ENCODE measurements around the gene ZNF143.

The ZNF143 gene

DNA sequence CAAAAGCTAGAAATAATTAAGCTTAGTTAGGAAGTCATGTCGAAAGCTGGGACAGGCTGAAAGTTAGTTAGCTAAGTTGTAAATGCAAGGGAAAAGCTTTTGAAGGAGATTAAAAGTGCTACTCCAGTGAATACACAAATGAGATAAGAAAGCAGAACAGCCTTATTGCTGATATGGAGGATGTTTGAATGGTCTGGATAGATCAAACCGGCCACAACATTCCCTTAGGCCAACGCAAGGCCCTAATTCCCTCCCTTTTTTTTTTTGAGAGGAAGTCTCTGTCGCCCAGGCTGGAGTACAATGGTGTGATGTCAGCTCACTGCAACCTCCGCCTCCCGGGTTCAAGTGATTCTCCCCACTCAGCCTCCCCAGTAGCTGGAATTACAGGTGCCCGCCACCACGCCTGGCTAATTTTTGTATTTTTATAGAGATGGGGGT is 89.4 kb downstream of the ZNF143 start:
- no peak for DNase-seq

GRCh38 chr11:9561279-9561982 is 100.6 kb downstream of the ZNF143 start:
- DNase-seq: no peak

- DNase-seq: no peak
Measured at GRCh38 chr11:9562716-9563115, 101.9 kb downstream of the ZNF143 start.

- no peak for DNase-seq
Measured at GRCh38 chr11:9563196-9563730, 102.5 kb downstream of the ZNF143 start.

- DNase-seq: peak; percentile 56
Measured at GRCh38 chr11:9565822-9566560, 105.2 kb downstream of the ZNF143 start.

GRCh38 chr11:9566561-9567063 is 105.8 kb downstream of the ZNF143 start:
- no peak for DNase-seq

- no peak for DNase-seq
Measured at GRCh38 chr11:9567401-9567800, 106.6 kb downstream of the ZNF143 start.

DNA sequence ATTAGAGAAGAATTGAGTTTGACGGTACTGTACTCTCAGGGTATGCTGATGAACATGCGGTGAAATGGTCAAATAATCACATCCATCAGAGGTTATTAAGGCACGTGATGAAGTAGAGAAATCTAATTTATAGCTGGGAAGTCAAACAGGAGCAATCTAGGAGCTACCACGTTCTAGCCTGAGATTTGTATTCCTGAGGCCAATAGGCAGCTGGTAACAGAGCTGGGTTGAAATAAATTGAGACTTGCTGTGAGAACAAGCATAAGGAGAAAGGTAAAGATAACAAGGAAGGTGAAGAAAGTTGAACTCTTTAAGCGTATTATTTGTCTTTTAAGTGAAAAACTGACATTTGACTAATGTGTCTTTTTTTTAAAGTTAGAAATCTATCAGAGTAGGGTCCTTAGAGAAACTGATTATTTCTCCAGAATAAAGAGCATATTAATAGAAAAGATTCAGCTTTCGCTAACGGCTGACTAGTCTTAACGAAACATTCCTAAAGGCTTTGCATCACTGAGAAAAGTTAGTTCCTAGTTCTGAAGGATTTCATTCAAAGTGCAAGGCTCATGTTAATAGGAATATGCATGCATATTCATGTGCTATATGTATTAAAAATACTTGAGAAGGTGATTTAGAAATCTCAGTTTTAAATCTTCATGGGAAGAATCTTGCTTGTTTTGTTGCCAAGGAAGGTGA is 107.5 kb downstream of the ZNF143 start:
- DNase-seq: no peak

DNA sequence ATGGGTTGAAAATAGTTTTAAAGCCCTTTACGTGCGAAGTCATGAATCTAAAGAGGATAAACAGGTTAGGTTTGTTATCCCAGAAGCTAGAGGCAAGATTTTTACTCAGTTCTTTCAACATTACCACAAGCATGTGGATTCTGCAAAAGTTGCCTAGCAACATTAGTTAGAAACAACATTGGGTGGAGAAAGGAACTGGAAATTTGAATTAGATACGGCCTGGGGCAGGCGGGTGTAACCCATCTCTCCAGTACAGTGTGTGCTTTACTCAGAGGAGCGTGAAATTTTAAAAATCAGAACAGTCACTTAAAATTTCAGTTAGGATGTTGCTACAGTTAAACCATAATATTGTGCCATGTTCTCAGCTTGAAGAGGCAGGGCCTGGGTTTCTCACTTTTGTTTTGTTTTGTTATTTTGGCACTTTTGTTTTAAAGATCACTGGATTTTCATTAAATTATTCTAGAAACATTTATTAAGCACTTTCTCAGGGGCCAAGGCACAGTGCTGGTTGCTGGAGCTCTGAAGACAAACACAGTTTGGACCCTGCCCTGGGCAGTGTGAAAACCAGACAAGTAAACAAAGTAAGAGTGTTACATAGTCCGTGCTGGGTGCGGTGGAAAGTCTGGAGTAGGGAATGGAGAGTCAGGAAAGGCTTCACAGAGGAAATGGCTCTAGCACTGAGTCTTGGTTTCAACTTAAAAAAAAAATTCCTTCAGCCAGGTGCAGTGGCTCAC is 108.2 kb downstream of the ZNF143 start:
- DNase-seq: no peak

- no peak for DNase-seq
Measured at GRCh38 chr11:9569588-9570164, 108.9 kb downstream of the ZNF143 start.

DNA sequence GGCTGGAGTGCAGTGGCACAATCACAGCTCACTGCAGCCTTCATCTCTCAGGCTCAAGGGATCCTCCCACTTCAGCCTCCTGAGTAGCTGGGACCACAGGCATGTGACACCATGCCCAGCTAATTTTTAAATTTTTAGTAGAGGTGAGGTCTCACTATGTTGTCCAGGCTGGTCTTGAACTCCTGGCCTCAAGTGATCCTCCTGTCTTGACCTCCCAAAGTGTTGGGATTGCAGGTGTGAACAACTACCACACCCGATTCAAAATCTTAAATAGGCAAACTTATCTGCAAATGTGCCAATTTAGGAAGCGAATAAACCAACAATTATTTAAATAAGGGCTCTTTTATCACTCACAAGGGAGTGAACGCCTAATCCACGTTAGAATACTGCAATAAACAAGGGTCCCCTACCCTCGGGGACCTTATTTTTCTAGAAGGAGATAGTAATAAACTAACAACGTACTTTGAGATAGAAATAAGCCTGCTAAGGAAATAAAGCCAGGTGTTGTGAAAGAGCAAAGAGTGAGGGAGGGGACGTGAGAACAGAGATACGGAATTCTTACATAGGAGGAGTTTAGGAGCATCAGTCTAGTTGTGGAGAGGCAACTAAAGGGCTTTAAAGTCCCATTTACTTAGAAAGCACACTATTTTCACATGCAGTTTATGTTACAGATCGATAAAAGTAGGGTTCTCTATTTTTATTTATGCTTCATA is 109.7 kb downstream of the ZNF143 start:
- no peak for DNase-seq

GRCh38 chr11:9571071-9571762 is 110.4 kb downstream of the ZNF143 start:
- no peak for DNase-seq

GRCh38 chr11:9571763-9572115 is 110.9 kb downstream of the ZNF143 start:
- no peak for DNase-seq

- peak; percentile 94 for DNase-seq
Measured at GRCh38 chr11:9573052-9573774, 112.4 kb downstream of the ZNF143 start, which contains the start of gene WEE1. Gene WEE1, plus strand, starts transcription at chr11:9573670. Its CDS starts 264 bp downstream, at chr11:9573934.

GRCh38 chr11:9573775-9574621 is 113.2 kb downstream of the ZNF143 start:
- DNase-seq: no peak

GRCh38 chr11:9574622-9575259 is 113.9 kb downstream of the ZNF143 start:
- DNase-seq: no peak

GRCh38 chr11:9575260-9576240 is 114.7 kb downstream of the ZNF143 start:
- DNase-seq: peak; percentile 34
